ENCODE measurements around the gene SAMD5.

The SAMD5 gene

GRCh38 chr6:147618927-147619326 is 110.4 kb downstream of the SAMD5 start:
- Histone ChIP-seq H3K23ac (ENCODE audit: low read length in 2 of 2) (no peak overlapping the region), H3K9me3 (ENCODE audit: control insufficient read depth, low read length) (no peaks in the 10 kb centered on the region), H3K18ac (ENCODE audit: low read depth in 1 of 2, low read length in 2 of 2) (no peak overlapping the region), H2AK5ac (ENCODE audit: low read length, severe bottlenecking) (no peak overlapping the region), H2BK120ac (ENCODE audit: low read depth, low read length) (no peak overlapping the region), H3K27me3 (ENCODE audit: control insufficient read depth in 1 of 2, insufficient read depth in 1 of 2, low read length in 2 of 2) (no peaks in the 10 kb centered on the region), H3K4ac (ENCODE audit: low read depth in 1 of 2, low read length in 2 of 2) (no peak overlapping the region), H2AFZ (ENCODE audit: low read depth, low read length) (no peak overlapping the region), H3K27ac (ENCODE audit: low read length, poor library complexity, severe bottlenecking) (no peak overlapping the region), H3K4me3 (ENCODE audit: insufficient read depth in 1 of 2, low read depth in 1 of 2, low read length in 2 of 2) (no peak overlapping the region), H4K91ac (ENCODE audit: low read length) (no peak overlapping the region), H3K36me3 (ENCODE audit: control insufficient read depth in 1 of 2, insufficient read depth in 2 of 2, low read depth in 1 of 2, low read length in 2 of 2) (no peaks in the 10 kb centered on the region), H3K14ac (ENCODE audit: low read length in 2 of 2) (no peak overlapping the region), H4K8ac (ENCODE audit: low read length) (no peak overlapping the region), H2BK15ac (ENCODE audit: low read depth, poor library complexity, severe bottlenecking) (no peak overlapping the region), H2BK12ac (ENCODE audit: low read length in 2 of 2) (no peak overlapping the region), H2BK5ac (ENCODE audit: low read depth, low read length, poor library complexity, severe bottlenecking) (no peak overlapping the region), H3K79me1 (replicated peaks; ENCODE audit: low read length, poor library complexity, severe bottlenecking) (no peaks in the 10 kb centered on the region), H3K4me1 (ENCODE audit: control insufficient read depth, insufficient read depth, low read depth, low read length) (no peaks in the 10 kb centered on the region), H3K4me2 (ENCODE audit: low read length, poor library complexity, severe bottlenecking) (no peak overlapping the region), H3K9ac (ENCODE audit: low read length) (no peak overlapping the region)
- no peak for DNase-seq
- WGBS, result 92% methylated on average over 4 of the region's 6 CpGs
